Right atrium auricular region (tissue), 2 donors: Measurements from ENCODE around the gene NAV3. TPM values are rescaled to one million over a fixed set of nuclear protein-coding genes. Genes with fewer than 3 reads are reported as not detected.

Experiments used
- DNase-seq: peaks from one replicate; pipeline ENCODE4 v3.0.0-alpha.2; 2019; ENCODE audit warnings: low spot score
- H3K27ac ChIP-seq, 2 donors: fragments of 200-600 bp; sonication (generic); 1 replicate in 1 of 2; 2 replicates in 1 of 2; pipeline ENCODE4 v1.5.1; 2016 to 2019
- H3K27me3 ChIP-seq, 2 donors: fragments of 200-600 bp; sonication (generic); one replicate each; pipeline versions ENCODE4 v1.5.1 to v1.6.0; 2017 to 2019
- H3K36me3 ChIP-seq: fragments of 200-600 bp; sonication (generic); one replicate; pipeline ENCODE4 v1.5.1; 2016
- H3K4me1 ChIP-seq, 2 donors: fragments of 200-600 bp; sonication (generic); one replicate each; pipeline versions ENCODE4 v1.5.1 to v1.6.0; 2017 to 2019
- H3K4me3 ChIP-seq, 2 donors: fragments of 200-600 bp; sonication (generic); 1 replicate in 1 of 2; 2 replicates in 1 of 2; pipeline ENCODE4 v1.5.1; 2017 to 2019; ENCODE audit warnings: mild to moderate bottlenecking in 1 of 2, moderate library complexity in 1 of 2
- H3K9me3 ChIP-seq, 2 donors: fragments of 200-600 bp; sonication (generic); one replicate each; pipeline ENCODE4 v1.5.1; 2019
- total RNA-seq, 2 donors: library from RNA; depleted of rRNA; stranded (reverse); fragments of >200 nt; gene quantifications; one replicate each; pipeline ENCODE4 v1.1.0, GENCODE V29; 2016
- TF ChIP-seq, protein P1 (sequence below), 2 donors: fragments of 200-600 bp; sonication (generic); IDR thresholded peaks; one replicate each; pipeline ENCODE4 v1.5.1; 2019; ENCODE audit warnings: antibody characterized with exemption in 2 of 2

The NAV3 gene
- total RNA-seq, 2 donors from 2014 or later, result 4.4 to 5.1 TPM

GRCh38 chr12:78229591-78230101 lies 399.0 kb downstream of the NAV3 start:
- TF ChIP-seq, protein P1, sequence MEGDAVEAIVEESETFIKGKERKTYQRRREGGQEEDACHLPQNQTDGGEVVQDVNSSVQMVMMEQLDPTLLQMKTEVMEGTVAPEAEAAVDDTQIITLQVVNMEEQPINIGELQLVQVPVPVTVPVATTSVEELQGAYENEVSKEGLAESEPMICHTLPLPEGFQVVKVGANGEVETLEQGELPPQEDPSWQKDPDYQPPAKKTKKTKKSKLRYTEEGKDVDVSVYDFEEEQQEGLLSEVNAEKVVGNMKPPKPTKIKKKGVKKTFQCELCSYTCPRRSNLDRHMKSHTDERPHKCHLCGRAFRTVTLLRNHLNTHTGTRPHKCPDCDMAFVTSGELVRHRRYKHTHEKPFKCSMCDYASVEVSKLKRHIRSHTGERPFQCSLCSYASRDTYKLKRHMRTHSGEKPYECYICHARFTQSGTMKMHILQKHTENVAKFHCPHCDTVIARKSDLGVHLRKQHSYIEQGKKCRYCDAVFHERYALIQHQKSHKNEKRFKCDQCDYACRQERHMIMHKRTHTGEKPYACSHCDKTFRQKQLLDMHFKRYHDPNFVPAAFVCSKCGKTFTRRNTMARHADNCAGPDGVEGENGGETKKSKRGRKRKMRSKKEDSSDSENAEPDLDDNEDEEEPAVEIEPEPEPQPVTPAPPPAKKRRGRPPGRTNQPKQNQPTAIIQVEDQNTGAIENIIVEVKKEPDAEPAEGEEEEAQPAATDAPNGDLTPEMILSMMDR (IDR thresholded peaks at IDR 0.05), result peak in 1 of 2 donors; percentile 49
- no peak overlapping the region for H3K27ac ChIP-seq
- H3K4me1 ChIP-seq, result no peaks in the 10 kb centered on the region
- no peak overlapping the region for H3K4me3 ChIP-seq
- no peak for DNase-seq
- H3K27me3 ChIP-seq, result no peaks in the 10 kb centered on the region
- H3K36me3 ChIP-seq, result no peaks in the 10 kb centered on the region
- peaks cover 0 to 8% of the 10 kb centered on the region in 2 donors for H3K9me3 ChIP-seq

DNA sequence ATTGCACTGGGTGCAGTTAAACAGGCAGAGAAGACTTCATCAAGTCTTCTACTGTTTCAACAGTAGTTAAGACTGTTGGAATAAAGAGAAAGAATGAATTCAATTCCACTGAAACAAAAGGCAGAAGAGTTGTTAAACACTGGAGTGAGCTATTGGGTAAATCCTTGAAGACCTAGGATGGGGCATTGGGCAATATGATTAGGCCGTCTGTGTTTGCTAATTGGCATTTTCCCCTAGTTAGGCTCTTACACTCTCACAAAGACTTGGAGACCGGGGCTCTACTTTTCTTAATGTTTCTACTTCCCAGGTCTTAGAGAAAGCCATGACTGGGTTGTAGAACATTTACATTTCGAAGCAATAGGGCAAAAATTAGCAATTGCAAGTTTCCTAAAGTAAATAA lies 402.1 kb downstream of the NAV3 start:
- H3K4me3 ChIP-seq, result no peak overlapping the region
- no peaks in the 10 kb centered on the region for H3K36me3 ChIP-seq
- no peaks in the 10 kb centered on the region for H3K27me3 ChIP-seq
- DNase-seq, result no peak
- H3K9me3 ChIP-seq, result peaks cover 0 to 3% of the 10 kb centered on the region in 2 donors
- H3K4me1 ChIP-seq, result no peaks in the 10 kb centered on the region
- H3K27ac ChIP-seq, result no peak overlapping the region
- TF ChIP-seq, protein P1 (IDR thresholded peaks at IDR 0.05), result no peak

- DNase-seq, result no peak
- Histone ChIP-seq H3K4me1 (no peaks in the 10 kb centered on the region), H3K36me3 (no peaks in the 10 kb centered on the region), H3K9me3 (no peaks in the 10 kb centered on the region), H3K4me3 (no peak overlapping the region), H3K27ac (no peak overlapping the region), H3K27me3 (no peaks in the 10 kb centered on the region)
- TF ChIP-seq, protein P1 (IDR thresholded peaks at IDR 0.05), result no peak
These were observed 405.6 kb downstream of the NAV3 start for GRCh38 chr12:78236264-78236663.

DNA sequence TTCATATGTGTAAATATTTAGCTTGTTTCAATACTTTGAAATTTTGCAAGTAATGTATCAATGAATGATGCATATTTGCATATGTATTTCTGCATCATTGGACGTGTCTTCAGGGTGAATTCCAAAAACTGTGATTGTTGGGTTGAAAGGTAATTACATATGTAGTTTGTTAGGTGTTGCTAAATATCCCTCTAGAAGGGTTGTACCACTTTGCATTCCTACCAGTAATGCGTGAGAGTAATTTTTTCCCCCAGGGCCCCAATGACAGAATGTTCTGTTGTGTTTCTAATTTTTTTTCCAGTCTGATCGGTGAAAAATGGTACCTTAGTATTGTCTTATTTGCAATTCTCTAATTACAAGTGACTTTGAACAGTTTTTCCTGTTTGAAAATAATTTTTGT lies 408.9 kb downstream of the NAV3 start:
- Histone ChIP-seq H3K4me1 (no peaks in the 10 kb centered on the region), H3K27me3 (no peaks in the 10 kb centered on the region), H3K36me3 (no peaks in the 10 kb centered on the region), H3K27ac (no peak overlapping the region), H3K4me3 (no peak overlapping the region), H3K9me3 (no peaks in the 10 kb centered on the region)
- TF ChIP-seq, protein P1 (IDR thresholded peaks at IDR 0.05), result no peak
- no peak for DNase-seq

DNA sequence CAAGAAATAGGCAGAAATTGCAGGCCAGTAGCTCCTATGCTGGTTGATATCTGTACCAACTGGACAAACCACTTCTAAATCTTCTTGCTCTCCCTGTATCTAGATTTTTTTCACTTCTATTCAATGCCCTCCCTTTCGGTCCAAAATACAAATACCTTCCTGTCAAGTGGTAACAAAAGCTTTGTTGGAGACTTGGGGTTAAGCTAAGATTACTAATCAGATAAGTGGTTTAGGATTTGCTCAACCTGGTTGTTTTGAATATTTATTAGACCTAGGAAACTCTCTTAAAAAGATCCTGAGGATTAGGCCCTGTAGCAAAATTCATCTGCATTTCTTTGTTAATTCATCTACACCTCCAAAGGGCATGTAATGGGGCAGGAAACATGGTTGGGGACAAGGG lies 410.1 kb downstream of the NAV3 start:
- Histone ChIP-seq H3K27ac (no peak overlapping the region), H3K27me3 (no peaks in the 10 kb centered on the region), H3K4me3 (no peak overlapping the region), H3K9me3 (no peaks in the 10 kb centered on the region), H3K36me3 (no peaks in the 10 kb centered on the region), H3K4me1 (no peaks in the 10 kb centered on the region)
- TF ChIP-seq, protein P1 (IDR thresholded peaks at IDR 0.05), result no peak
- DNase-seq, result no peak

DNA sequence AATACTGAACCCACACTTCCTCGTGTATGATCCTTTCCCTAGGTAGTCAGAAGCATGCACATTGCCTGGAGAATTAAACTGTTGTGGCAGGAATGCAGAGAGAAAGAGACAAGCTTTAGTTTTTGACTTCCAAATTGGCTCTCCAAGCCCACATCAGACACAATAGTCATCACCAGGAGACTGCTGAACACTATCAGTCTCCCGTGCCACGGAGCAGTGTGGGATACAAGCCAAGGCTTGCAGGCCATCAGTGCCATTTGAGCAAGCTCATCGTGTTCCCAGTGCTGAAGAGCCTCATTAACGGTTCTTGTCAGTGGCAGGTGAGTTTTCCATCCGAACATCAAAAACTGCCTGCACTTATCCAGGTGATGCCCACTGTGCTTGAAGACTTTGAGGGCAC lies 410.8 kb downstream of the NAV3 start:
- no peaks in the 10 kb centered on the region for H3K27me3 ChIP-seq

More for the DNA sequence above, 410.8 kb downstream of the NAV3 start:
- TF ChIP-seq, protein P1 (IDR thresholded peaks at IDR 0.05), result no peak
- Histone ChIP-seq H3K36me3 (no peaks in the 10 kb centered on the region), H3K4me3 (no peak overlapping the region), H3K27ac (no peak overlapping the region), H3K4me1 (no peaks in the 10 kb centered on the region), H3K9me3 (no peaks in the 10 kb centered on the region)
- no peak for DNase-seq
